Measurements from ENCODE around the gene TTLL5.
A peak's percentile ranks its signal among the peaks of the same experiment; 100 is the strongest.
"Not testable (repeated sequence)": the region's sequence is repeated elsewhere in the genome, so short reads cannot be mapped to it uniquely, and the experiment has no call there.

Gene TTLL5

GRCh38 chr14:75690010-75690409, 29.0 kb downstream of the TTLL5 start:
- DNase-seq: no peak
- intact Hi-C loops (cut with DNase I): no loop called here

- intact Hi-C loops (cut with DNase I); DNase-seq: not testable (repeated sequence)
Observed at GRCh38 chr14:75695025-75695424, 34.0 kb downstream of the TTLL5 start.

GRCh38 chr14:75697386-75697785, 36.3 kb downstream of the TTLL5 start:
- intact Hi-C loops (cut with DNase I): no loop called here
- DNase-seq: peak in 3 of 42 donors; percentile 22 to 44 (median 34)

GRCh38 chr14:75697918-75698317, 36.9 kb downstream of the TTLL5 start:
- intact Hi-C loops (cut with DNase I): no loop called here
- DNase-seq: no peak

- intact Hi-C loops (cut with DNase I): no loop called here
- no peak for DNase-seq
Observed at GRCh38 chr14:75699331-75699730, 38.3 kb downstream of the TTLL5 start.

GRCh38 chr14:75700295-75700694, 39.2 kb downstream of the TTLL5 start:
- intact Hi-C loops (cut with DNase I): no loop called here
- DNase-seq: no peak

GRCh38 chr14:75702122-75702521, 41.1 kb downstream of the TTLL5 start:
- intact Hi-C loops (cut with DNase I): no loop called here
- no peak for DNase-seq

GRCh38 chr14:75702616-75703261, 41.7 kb downstream of the TTLL5 start:
- DNase-seq: peak in 6 of 42 donors; percentile 10 to 53 (median 20)
- intact Hi-C loops (cut with DNase I): no loop called here

- intact Hi-C loops (cut with DNase I): no loop called here
- DNase-seq: no peak
Observed at GRCh38 chr14:75703467-75703866, 42.4 kb downstream of the TTLL5 start.

GRCh38 chr14:75705014-75705413, 44.0 kb downstream of the TTLL5 start:
- intact Hi-C loops (cut with DNase I): no loop called here
- DNase-seq: no peak

GRCh38 chr14:75709207-75709812, 48.3 kb downstream of the TTLL5 start:
- DNase-seq: peak; percentile 63 to 93 (median 84)
- intact Hi-C loops (cut with DNase I): no loop called here

- DNase-seq: peak in 38 of 42 donors; percentile 8 to 84 (median 56)
- intact Hi-C loops (cut with DNase I): loop anchor here (2.0 to 10.0 kb wide), 3 partner anchors 81 to 272 kb away; no protein-coding TSS in a partner anchor
Observed at GRCh38 chr14:75711105-75711795, 50.2 kb downstream of the TTLL5 start.

GRCh38 chr14:75711796-75712211, 50.8 kb downstream of the TTLL5 start:
- intact Hi-C loops (cut with DNase I): loop anchor here (2.0 to 10.0 kb wide), 3 partner anchors 80 to 271 kb away; no protein-coding TSS in a partner anchor
- DNase-seq: peak; percentile 63 to 96 (median 85)

GRCh38 chr14:75714991-75715390, 53.9 kb downstream of the TTLL5 start:
- DNase-seq: no peak
- intact Hi-C loops (cut with DNase I): loop anchor here (5.0 to 10.0 kb wide), 2 partner anchors 77 to 190 kb away; no protein-coding TSS in a partner anchor

GRCh38 chr14:75715926-75716780, 55.1 kb downstream of the TTLL5 start:
- no peak for DNase-seq
- intact Hi-C loops (cut with DNase I): loop anchor here (10.0 kb wide), 1 partner anchor 189 kb away; no protein-coding TSS in a partner anchor

- intact Hi-C loops (cut with DNase I): loop anchor here (10.0 kb wide), 1 partner anchor 187 kb away; no protein-coding TSS in a partner anchor
- no peak for DNase-seq
Observed at GRCh38 chr14:75717729-75718128, 56.7 kb downstream of the TTLL5 start.

GRCh38 chr14:75718199-75718598, 57.2 kb downstream of the TTLL5 start:
- intact Hi-C loops (cut with DNase I): loop anchor here (10.0 kb wide), 1 partner anchor 187 kb away; no protein-coding TSS in a partner anchor
- no peak for DNase-seq

- DNase-seq: no peak
- intact Hi-C loops (cut with DNase I): no loop called here
Observed at GRCh38 chr14:75720116-75720515, 59.1 kb downstream of the TTLL5 start.

Data from head of caudate nucleus (tissue), 42 donors.